RPMI7951 (cell line): ENCODE measurements around the gene CD300A. TPM values are rescaled to one million over a fixed set of nuclear protein-coding genes. Genes with fewer than 3 reads are reported as not detected.
"Not testable (repeated sequence)": the region's sequence is repeated elsewhere in the genome, so short reads cannot be mapped to it uniquely, and the experiment has no call there.

Experiments
- DNase-seq: peaks from one replicate; pipeline ENCODE4 v3.0.0-alpha.2; 2012; ENCODE audit warnings: low read depth
- total RNA-seq: library from RNA; depleted of rRNA; stranded (reverse); fragments of >200 nt; shearing (Covaris generic); gene quantifications from 2 replicates; pipeline ENCODE4 v1.2.3, GENCODE V29; 2014

The CD300A gene
- total RNA-seq, 1 experiment from 2014 or later = not detected

GRCh38 chr17:74518413-74518981 lies 52.1 kb downstream of the CD300A start:
- not testable (repeated sequence) for DNase-seq

- no peak for DNase-seq
Observed at GRCh38 chr17:74520016-74520434, 53.6 kb downstream of the CD300A start.

- DNase-seq = peak; percentile 65
Observed at GRCh38 chr17:74520790-74521480, 54.5 kb downstream of the CD300A start.

GRCh38 chr17:74521701-74522201 lies 55.3 kb downstream of the CD300A start:
- no peak for DNase-seq

GRCh38 chr17:74522381-74523105 lies 56.1 kb downstream of the CD300A start:
- DNase-seq = no peak

GRCh38 chr17:74523308-74523707 lies 56.9 kb downstream of the CD300A start:
- no peak for DNase-seq

- no peak for DNase-seq
Observed at GRCh38 chr17:74524653-74525464, 58.4 kb downstream of the CD300A start.

GRCh38 chr17:74525465-74525725 lies 59.0 kb downstream of the CD300A start:
- no peak for DNase-seq

GRCh38 chr17:74525781-74526288 lies 59.4 kb downstream of the CD300A start:
- DNase-seq = no peak

GRCh38 chr17:74526681-74527080 lies 60.2 kb downstream of the CD300A start:
- DNase-seq = no peak

- DNase-seq = no peak
Observed at GRCh38 chr17:74527081-74527480, 60.6 kb downstream of the CD300A start.

GRCh38 chr17:74527756-74528155 lies 61.3 kb downstream of the CD300A start:
- no peak for DNase-seq

GRCh38 chr17:74528491-74529199 lies 62.2 kb downstream of the CD300A start:
- DNase-seq = no peak

GRCh38 chr17:74529243-74529642 lies 62.8 kb downstream of the CD300A start:
- no peak for DNase-seq

- DNase-seq = no peak
Observed at GRCh38 chr17:74530831-74531150, 64.4 kb downstream of the CD300A start.

- DNase-seq = no peak
Observed at GRCh38 chr17:74531231-74531761, 64.9 kb downstream of the CD300A start, which contains the start of gene CD300LB. TSS of gene CD300LB (minus strand) at chr17:74531475. CDS start at chr17:74531350, 125 bp downstream.

- peak; percentile 63 for DNase-seq
Observed at GRCh38 chr17:74532115-74532514, 65.7 kb downstream of the CD300A start.
